Measurements from ENCODE around the gene RAB1A. TPM values are rescaled to one million over a fixed set of nuclear protein-coding genes. Genes with fewer than 3 reads are reported as not detected.
A peak's percentile ranks its signal among the peaks of the same experiment; 100 is the strongest.
"Not testable (repeated sequence)": the region's sequence is repeated elsewhere in the genome, so short reads cannot be mapped to it uniquely, and the experiment has no call there.

RAB1A gene
- total RNA-seq, 1 donor from 2014 or later: 46.4 TPM

DNA sequence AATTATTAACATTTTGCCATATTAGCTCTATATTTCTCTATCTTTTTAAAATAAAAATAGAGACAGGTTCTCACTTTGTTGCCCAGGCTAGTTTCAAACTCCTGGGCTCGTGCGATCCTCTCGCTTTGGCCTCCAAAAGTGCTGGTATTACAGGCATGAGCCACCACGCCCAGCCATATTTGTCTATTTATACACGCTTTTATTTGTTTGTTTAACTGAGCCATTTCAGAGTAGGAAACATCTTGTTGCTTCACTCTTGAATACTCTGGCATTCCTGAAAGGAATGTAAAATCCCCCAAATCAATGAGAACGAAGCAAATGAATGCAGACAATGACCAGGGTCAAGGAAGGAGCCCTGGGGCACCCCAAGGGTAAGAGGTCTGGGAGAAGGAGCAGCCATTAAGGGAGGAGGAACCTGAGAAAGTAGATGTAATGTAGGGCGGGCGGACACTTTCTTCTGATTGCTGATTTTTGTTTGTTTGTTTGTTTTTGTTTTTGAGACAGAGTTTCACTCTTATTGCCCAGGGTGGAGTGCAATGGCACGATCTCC, 31.7 kb upstream of the RAB1A start:
- TF ChIP-seq, protein P1, sequence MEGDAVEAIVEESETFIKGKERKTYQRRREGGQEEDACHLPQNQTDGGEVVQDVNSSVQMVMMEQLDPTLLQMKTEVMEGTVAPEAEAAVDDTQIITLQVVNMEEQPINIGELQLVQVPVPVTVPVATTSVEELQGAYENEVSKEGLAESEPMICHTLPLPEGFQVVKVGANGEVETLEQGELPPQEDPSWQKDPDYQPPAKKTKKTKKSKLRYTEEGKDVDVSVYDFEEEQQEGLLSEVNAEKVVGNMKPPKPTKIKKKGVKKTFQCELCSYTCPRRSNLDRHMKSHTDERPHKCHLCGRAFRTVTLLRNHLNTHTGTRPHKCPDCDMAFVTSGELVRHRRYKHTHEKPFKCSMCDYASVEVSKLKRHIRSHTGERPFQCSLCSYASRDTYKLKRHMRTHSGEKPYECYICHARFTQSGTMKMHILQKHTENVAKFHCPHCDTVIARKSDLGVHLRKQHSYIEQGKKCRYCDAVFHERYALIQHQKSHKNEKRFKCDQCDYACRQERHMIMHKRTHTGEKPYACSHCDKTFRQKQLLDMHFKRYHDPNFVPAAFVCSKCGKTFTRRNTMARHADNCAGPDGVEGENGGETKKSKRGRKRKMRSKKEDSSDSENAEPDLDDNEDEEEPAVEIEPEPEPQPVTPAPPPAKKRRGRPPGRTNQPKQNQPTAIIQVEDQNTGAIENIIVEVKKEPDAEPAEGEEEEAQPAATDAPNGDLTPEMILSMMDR (IDR thresholded peaks at IDR 0.05): no peak
- POLR2A ChIA-PET: no interaction called here

DNA sequence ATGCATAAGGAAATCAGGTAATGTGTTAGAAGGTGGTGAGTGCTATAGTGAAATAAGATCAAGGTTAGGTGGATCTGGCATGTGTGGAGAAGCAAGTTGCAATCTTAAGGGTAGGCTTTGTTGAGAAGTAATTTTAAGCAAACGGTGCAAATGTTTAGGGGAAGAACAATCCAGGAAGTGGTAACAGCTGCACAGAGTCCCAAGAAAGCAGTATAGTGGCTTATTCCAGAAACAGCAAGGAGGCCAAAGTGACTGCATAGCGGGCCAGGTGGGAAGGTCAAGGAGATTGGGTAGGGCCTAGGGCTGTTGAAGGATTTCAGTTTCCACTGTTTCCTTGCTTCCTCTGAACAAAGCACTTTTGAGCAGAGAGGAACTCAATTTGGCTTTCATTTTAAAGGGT, 30.0 kb upstream of the RAB1A start:
- ChIA-PET CTCF (no interaction called here), POLR2A (no interaction called here)
- Mint-ChIP-seq H3K9me3 (no peaks in the 10 kb centered on the region), H3K4me1 (peaks cover 20% of the 10 kb centered on the region), H3K4me3 (no peak overlapping the region), H3K36me3 (ENCODE audit: low read depth) (no peaks in the 10 kb centered on the region), H3K27me3 (no peaks in the 10 kb centered on the region), H3K27ac (peak overlapping the region; percentile 13)
- TF ChIP-seq, protein P1 (IDR thresholded peaks at IDR 0.05): no peak
- intact Hi-C loops (cut with micrococcal nuclease): no loop called here
- DNase-seq: no peak
- ATAC-seq (ENCODE audit: low read depth): no peak

More for the DNA sequence above, 31.7 kb upstream of the RAB1A start:
- Mint-ChIP-seq H3K36me3 (ENCODE audit: low read depth) (no peaks in the 10 kb centered on the region), H3K4me1 (peaks cover 32% of the 10 kb centered on the region), H3K4me3 (no peak overlapping the region), H3K9me3 (no peaks in the 10 kb centered on the region), H3K27ac (peak overlapping the region; percentile 31), H3K27me3 (no peaks in the 10 kb centered on the region)
- no peak for ATAC-seq (ENCODE audit: low read depth)
- CTCF ChIA-PET: no interaction called here
- intact Hi-C loops (cut with micrococcal nuclease): no loop called here
- no peak for DNase-seq

DNA sequence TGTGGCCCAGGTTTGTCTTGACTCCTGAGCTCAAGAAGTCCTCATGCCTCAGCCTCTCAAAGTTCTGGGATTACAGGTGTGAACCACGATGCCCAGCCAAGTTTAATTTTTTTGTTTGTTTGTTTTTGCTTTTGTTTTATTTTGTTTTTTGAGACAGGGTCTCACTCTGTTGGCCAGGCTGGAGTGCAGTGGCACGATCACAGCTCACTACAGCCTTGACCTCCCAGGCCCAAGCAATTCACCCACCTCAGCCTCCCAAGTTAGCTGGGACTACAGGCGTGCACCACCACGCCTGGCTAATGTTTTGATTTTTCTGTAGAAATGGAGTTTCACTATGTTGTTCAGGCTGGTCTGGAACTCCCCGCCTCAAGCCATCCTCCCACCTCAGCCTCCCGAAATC, 29.4 kb upstream of the RAB1A start:
- DNase-seq (no peak), ATAC-seq (ENCODE audit: low read depth) (no peak)
- Mint-ChIP-seq H3K36me3 (ENCODE audit: low read depth) (no peaks in the 10 kb centered on the region), H3K9me3 (no peaks in the 10 kb centered on the region), H3K4me1 (peaks cover 16% of the 10 kb centered on the region), H3K27ac (no peak overlapping the region), H3K4me3 (no peak overlapping the region), H3K27me3 (no peaks in the 10 kb centered on the region)
- ChIA-PET CTCF (no interaction called here), POLR2A (interaction anchor here (0.6 kb wide), 1 partner anchor 25 kb away, joined by 4 read pairs; no protein-coding TSS in a partner anchor)
- intact Hi-C loops (cut with micrococcal nuclease): no loop called here
- TF ChIP-seq, protein P1 (IDR thresholded peaks at IDR 0.05): no peak

DNA sequence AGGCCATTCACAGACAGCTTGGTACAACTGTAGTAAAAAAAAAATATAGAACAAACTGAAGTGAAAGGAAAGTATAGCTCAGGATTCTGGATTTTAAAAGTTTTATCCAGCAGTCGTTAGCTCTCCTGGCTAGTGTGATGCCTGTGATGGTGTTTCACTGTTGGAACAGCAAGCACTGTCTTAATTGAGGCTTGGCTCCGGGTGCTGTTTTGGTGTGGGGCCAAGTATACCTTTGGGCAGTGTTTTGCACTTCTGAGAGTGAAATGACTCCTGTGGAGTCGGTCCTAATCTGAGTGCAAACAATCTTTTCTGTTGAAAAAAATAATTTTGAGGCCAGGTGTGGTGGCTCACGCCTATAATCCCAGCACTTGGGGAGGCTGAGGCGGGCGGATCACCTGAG, 28.7 kb upstream of the RAB1A start:
- no peak overlapping the region for H3K4me3 Mint-ChIP-seq
- CTCF ChIA-PET: interaction anchor here (1.0 kb wide), 1 partner anchor 11 kb away, joined by 5 read pairs; no protein-coding TSS in a partner anchor
- POLR2A ChIA-PET: no interaction called here
- no peak for DNase-seq
- peaks cover 14% of the 10 kb centered on the region for H3K4me1 Mint-ChIP-seq
- no peaks in the 10 kb centered on the region for H3K36me3 Mint-ChIP-seq (ENCODE audit: low read depth)
- TF ChIP-seq, protein P1 (IDR thresholded peaks at IDR 0.05): no peak
- no peak overlapping the region for H3K27ac Mint-ChIP-seq
- ATAC-seq (ENCODE audit: low read depth): no peak
- intact Hi-C loops (cut with micrococcal nuclease): no loop called here
- no peaks in the 10 kb centered on the region for H3K9me3 Mint-ChIP-seq
- H3K27me3 Mint-ChIP-seq: no peaks in the 10 kb centered on the region

DNA sequence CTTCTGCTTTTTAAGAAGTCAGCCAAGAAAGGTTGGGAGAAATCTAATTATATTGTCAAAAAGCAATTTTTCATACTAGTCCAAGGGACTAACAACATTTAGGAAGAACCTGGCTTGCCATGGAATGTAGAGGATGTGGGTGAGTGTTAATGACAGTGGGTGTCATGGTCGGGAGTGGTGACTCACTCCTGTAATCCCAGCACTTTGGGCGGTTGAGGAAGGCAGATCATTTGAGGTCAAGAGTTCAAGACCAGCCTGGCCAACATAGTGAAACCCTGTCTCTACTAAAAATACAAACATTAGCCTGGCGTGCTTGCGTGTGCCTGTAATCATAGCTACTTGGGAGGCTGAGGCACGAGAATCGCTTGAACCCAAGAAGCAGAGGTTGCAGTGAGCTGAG, 27.9 kb upstream of the RAB1A start:
- H3K4me3 Mint-ChIP-seq; H3K9me3 Mint-ChIP-seq; intact Hi-C loops (cut with micrococcal nuclease); H3K27ac Mint-ChIP-seq; DNase-seq; ATAC-seq (ENCODE audit: low read depth); H3K36me3 Mint-ChIP-seq (ENCODE audit: low read depth); H3K27me3 Mint-ChIP-seq: not testable (repeated sequence)
- peaks cover 10% of the 10 kb centered on the region for H3K4me1 Mint-ChIP-seq
- ChIA-PET POLR2A (interaction anchor here (0.6 kb wide), 1 partner anchor 386 kb away, joined by 3 read pairs; no protein-coding TSS in a partner anchor), CTCF (interaction anchor here (1.0 kb wide), 1 partner anchor 12 kb away, joined by 5 read pairs; no protein-coding TSS in a partner anchor)
